Stimulated activated CD4-positive, alpha-beta T cell treated with anti-CD3 and anti-CD28 coated beads, TNF-alpha, amount 100 ng/mL, for 48 hours (primary cell): Measurements from ENCODE around the gene PAX3.
"Not testable (repeated sequence)": the region's sequence is repeated elsewhere in the genome, so short reads cannot be mapped to it uniquely, and the experiment has no call there.

Experiments used
- DNase-seq, 3 donors: peaks; one replicate each; pipeline ENCODE4 v3.0.0-alpha.2; 2020; ENCODE audit warnings: low read depth in 3 of 3

The PAX3 gene

DNA sequence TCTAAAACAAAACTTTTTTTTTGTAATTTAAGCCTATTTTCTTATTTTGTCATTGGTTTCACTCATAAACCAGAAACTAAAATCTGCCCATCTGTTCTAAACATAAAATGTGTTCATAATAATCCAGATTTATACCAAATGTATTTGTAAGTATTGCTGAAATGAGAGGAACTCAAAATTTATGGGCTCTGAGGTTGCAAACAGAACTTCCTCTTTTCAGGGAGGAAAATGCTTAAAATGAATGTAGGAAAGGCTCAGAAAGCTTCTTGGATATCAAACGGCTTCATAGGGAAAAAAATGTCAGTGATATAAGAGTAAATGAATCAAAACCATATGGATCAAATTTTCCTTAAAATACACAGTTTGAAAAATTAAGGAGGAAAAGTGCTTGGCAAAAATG is 83.9 kb downstream of the PAX3 start:
- DNase-seq = no peak

GRCh38 chr2:222213049-222213448 is 85.7 kb downstream of the PAX3 start:
- no peak for DNase-seq

DNA sequence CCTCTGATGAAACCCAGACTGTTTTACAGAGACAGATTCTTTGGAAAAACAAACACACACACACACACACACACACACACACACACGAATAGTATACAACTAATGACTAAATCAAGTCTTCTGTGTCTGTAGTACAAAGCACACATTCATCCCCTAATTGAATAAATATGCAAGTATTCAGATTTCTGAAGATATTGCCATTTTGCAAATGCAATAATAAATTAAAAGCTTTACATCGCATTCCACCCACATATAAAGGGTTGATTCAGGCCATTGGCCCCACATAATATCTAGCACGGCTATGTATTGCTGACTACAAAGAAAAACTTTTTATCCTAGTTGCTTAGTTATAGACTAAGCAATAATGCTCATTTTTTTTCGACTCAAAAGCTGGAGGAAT is 86.2 kb downstream of the PAX3 start:
- no peak for DNase-seq

- no peak for DNase-seq
Observed at GRCh38 chr2:222208010-222208690, 90.6 kb downstream of the PAX3 start.

DNA sequence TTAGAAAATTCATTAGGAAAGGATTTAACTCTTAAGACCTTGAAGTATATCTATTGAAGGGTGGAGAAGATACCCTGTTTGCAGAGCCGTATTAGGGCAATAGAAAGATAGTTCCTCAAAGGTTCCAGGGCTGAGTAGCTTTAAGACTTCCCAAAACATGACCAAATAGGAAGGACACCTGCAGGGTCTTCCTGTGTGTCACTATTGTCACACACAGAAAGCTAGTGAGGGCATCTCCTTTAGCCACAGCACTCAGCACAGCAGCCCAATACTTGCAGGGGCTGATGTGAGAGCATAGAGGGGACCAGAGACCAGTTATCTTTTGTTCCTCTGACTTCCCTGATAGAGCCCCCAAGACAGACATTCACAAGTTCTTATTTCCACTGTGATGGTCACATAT is 93.7 kb downstream of the PAX3 start:
- no peak for DNase-seq

- no peak for DNase-seq
Observed at GRCh38 chr2:222203041-222203440, 95.8 kb downstream of the PAX3 start.

DNA sequence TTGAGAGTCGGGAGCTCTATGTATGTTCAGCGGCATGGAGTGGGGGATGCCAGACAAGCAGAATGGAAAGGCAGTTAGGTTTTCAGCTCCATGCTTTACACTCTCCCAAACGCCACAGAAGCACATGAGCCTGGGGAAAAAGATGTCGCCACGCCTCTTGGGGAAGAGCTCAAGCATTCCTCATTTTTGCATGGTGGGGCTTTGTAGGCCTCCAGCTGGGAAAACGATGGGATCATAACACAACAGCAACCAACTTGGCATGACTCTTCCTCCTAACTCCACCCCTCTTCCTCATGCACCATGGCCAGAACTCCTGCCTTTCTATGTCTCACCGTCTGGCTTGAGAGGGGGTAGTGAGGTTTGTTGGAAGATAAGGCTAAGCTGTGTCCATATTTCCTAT is 102.6 kb downstream of the PAX3 start:
- no peak for DNase-seq

GRCh38 chr2:222194669-222195068 is 104.1 kb downstream of the PAX3 start:
- DNase-seq = no peak

- no peak for DNase-seq
Observed at GRCh38 chr2:222193328-222193983, 105.3 kb downstream of the PAX3 start.

GRCh38 chr2:222180619-222181018 is 118.2 kb downstream of the PAX3 start:
- DNase-seq = no peak

- DNase-seq = no peak
Observed at GRCh38 chr2:222179592-222179991, 119.2 kb downstream of the PAX3 start.

GRCh38 chr2:222178450-222178849 is 120.3 kb downstream of the PAX3 start:
- DNase-seq = no peak

DNA sequence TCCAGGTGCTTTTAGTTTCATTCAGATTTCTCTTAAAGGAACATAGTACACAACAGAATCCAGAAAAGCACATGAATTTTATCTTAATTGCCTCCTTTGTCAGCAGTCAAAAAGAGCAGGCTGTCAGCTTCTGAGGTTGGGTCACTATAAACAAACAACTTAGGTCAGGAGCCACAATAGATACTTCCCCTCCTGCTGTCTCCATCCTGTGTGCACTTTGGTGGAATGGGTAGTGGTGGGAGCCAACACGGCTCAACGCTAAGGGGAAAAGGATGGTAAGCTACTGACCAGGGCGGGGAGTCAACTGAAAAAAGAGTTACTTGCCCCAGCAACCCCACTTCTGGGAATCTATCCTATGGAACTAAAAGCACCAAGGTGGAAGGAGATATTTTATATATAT is 121.9 kb downstream of the PAX3 start:
- no peak for DNase-seq

- DNase-seq = no peak
Observed at GRCh38 chr2:222174450-222174849, 124.3 kb downstream of the PAX3 start.

GRCh38 chr2:222169346-222169745 is 129.5 kb downstream of the PAX3 start:
- DNase-seq = no peak

DNA sequence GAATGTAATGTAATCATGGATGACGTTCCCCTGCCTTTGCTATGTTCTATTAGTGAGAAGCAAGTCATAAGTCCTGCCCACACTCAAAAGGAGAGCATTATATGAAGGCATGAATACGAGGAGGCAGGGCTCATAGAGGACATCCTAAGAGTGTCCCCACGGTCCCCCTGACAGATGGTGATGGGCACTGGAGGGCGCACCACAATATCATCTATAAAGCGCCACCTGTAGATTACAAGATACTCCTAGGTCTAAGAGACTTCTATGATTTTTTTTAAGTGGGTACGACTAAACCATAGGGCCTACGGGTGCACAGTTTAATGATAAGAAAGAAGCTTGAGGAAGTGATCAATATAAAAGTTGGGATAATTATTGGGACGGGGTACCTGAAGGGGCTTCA is 131.0 kb downstream of the PAX3 start:
- DNase-seq = no peak

DNA sequence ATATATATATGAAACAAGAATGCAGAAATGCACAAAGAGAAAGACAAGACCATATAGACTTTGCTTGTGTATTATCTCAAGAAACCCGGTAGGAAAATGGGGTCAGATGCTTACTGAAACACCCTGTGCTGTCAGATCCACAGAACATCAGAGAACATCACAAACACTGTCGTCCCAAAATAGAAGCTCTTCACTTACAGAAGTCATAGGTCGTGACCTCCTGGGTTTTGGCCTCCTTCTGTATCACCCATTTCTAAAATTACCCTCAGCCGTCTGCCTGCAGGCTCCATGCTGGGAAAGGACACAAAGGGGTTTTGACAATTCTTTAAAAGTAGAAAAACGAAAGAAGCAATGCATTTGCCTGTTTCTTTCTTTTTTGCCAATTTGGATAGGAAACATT is 137.9 kb downstream of the PAX3 start:
- no peak for DNase-seq

GRCh38 chr2:222160125-222160524 is 138.7 kb downstream of the PAX3 start:
- DNase-seq = no peak

GRCh38 chr2:222159221-222159620 is 139.6 kb downstream of the PAX3 start:
- DNase-seq = no peak

DNA sequence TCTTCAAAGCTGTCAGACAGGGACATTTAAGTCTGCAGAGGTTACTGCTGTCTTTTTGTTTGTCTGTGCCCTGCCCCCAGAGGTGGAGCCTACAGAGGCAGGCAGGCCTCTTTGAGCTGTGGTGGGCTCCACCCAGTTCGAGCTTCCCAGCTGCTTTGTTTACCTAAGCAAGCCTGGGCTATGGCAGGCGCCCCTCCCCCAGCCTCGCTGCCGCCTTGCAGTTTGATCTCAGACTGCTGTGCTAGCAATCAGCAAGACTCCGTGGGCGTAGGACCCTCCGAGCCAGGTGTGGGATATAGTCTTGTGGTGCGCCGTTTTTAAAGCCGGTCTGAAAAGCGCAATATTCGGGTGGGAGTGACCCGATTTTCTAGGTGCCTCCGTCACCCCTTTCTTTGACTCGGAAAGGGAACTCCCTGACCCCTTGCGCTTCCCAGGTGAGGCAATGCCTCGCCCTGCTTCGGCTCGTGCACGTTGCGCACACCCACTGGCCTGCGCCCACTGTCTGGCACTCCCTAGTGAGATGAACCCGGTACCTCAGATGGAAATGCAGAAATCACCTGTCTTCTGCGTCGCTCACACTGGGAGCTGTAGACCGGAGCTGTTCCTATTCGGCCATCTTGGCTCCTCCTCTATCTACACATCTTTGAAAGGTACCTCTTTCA is 143.7 kb downstream of the PAX3 start:
- DNase-seq = not testable (repeated sequence)
